Astrocyte of the cerebellum (primary cell): ENCODE results near the gene ITPR2.

Source experiments
- DNase-seq: peaks from one replicate; pipeline ENCODE4 v3.0.0-alpha.2; 2011; ENCODE audit warnings: low read depth
- H3K4me3 ChIP-seq: 2 replicates; pipeline ENCODE4 v1.5.1; 2011; ENCODE audit warnings: mild to moderate bottlenecking, low read depth, low read length, moderate library complexity
- CTCF ChIP-seq: IDR thresholded peaks from 2 replicates; pipeline ENCODE4 v1.5.1; 2012; ENCODE audit warnings: low read length, low read depth, moderate library complexity, mild to moderate bottlenecking; ENCODE audit errors: missing control alignments
- in situ Hi-C: cut with HindIII; loops from 2 replicates; pipeline ENCODE4 v1.10.0; 2017; ENCODE audit warnings: low sequenced_read_pairs

The ITPR2 gene

DNA sequence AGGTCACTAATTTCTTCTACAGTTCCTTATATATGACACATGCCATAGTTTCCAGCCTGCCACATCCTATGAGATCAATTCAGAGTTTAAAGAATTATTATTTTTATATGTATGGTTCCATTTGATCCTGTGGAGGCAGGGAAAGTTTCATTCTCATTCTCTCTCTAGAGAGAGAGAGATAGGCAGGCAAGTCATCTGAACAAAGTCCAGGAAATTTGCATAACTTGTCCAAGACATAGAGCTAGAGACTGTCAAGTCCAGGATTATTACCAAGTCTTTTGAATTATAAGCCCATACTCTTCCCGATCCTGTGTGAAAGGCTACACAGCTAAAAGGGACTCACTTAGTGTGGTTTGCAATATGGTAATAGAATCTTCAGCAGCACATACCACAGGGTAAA, 422.3 kb downstream of the ITPR2 start:
- no peak for TF ChIP-seq CTCF
- in situ Hi-C loops: no loop called here

DNA sequence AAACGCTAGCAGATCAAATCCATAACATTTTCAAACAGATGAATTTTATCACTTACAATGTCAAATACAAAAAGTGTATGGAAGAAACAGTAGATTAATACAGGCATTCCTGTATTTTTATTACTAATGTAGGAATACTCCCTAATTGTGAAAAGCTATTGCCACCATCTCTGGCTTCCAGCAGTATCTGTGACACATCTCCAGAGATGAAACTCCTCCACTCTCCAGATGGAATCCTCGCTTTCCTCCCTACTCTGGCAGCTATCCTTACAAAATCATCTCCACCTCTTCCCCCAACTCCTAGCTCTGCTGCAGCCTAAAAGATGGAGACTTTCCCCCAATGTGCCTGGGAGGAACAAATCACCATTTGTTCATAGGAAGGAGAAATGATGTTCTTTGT, 426.2 kb downstream of the ITPR2 start:
- TF ChIP-seq CTCF: no peak
- in situ Hi-C loops: no loop called here
- H3K4me3 ChIP-seq: no peak overlapping the region
- DNase-seq: no peak

More for the DNA sequence above, 422.3 kb downstream of the ITPR2 start:
- no peak for DNase-seq
- no peak overlapping the region for H3K4me3 ChIP-seq

DNA sequence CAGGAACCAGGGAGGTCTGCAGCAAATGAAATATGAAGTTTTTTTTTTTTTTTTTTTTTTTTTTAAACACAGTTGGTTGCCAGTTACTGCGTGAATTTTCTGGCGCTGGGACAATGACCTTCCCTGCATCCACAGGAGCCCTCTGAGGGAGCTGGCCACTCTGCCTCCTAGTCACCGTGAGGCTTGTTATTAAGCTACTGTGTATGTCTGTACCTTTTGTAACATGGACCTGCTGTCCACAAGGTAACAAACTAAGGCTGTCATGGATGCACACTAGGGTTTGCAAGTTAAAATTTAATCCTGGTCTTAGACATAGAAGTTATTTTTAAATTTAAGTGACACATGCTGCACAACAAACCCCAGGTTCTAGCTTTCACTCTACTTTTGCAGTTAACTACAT, 426.6 kb downstream of the ITPR2 start:
- in situ Hi-C loops: no loop called here
- no peak for DNase-seq
- no peak for TF ChIP-seq CTCF
- no peak overlapping the region for H3K4me3 ChIP-seq

DNA sequence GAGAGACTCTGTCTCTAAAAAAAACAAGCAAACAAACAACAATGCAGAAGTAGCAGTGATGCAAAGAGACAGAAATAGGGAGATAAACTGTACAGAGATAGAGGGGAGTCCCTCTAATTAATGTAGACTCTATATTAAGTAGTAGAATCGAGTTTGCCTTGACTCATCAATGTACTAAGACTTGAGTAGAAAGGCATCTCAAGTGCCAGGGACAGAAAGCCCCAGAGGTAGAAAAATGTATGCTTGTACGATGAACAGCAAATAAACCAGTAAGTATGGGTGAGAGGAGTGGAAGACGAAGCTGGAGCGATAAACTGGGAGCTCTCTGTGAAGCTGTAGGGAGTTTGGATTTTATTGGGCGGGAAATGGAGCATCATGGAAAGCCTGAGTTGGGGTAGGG, 429.4 kb downstream of the ITPR2 start:
- no peak overlapping the region for H3K4me3 ChIP-seq
- no peak for TF ChIP-seq CTCF
- no peak for DNase-seq
- in situ Hi-C loops: no loop called here

- no peak overlapping the region for H3K4me3 ChIP-seq
- in situ Hi-C loops: no loop called here
- TF ChIP-seq CTCF: no peak
- DNase-seq: no peak
Observed at GRCh38 chr12:26402648-26403047, 430.3 kb downstream of the ITPR2 start.

GRCh38 chr12:26401874-26402273, 431.1 kb downstream of the ITPR2 start:
- in situ Hi-C loops: no loop called here
- DNase-seq: no peak
- no peak for TF ChIP-seq CTCF
- H3K4me3 ChIP-seq: no peak overlapping the region

- TF ChIP-seq CTCF: no peak
- no peak for DNase-seq
- H3K4me3 ChIP-seq: no peak overlapping the region
- in situ Hi-C loops: no loop called here
Observed at GRCh38 chr12:26400627-26401026, 432.4 kb downstream of the ITPR2 start.
